Measurements from ENCODE around the gene TBCD. TPM values are rescaled to one million over a fixed set of nuclear protein-coding genes. Genes with fewer than 3 reads are reported as not detected.

Gene TBCD
- total and polyA plus RNA-seq, 12 donors, result 41.3 to 107 (median 52.4) TPM

DNA sequence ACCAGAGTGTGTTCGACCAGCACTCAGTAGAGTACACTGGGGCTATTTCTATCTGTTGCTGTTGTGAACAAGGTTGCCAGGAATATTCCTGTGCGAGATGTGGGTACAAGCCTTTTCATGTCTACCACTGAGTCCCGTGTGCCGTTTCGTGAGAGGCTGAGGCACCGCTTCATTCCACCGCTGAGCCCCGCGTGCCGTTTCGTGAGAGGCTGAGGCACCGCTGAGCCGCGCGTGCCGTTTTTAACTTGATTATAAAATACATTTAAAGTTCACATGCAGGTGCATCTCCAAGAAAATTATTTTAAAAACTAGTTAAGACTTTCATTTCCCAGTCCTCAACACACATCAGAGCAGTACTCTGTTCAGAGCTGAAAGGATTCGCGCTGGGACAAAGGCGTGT, 166.6 kb downstream of the TBCD start:
- peaks cover 0 to 21% (median 6%) of the 10 kb centered on the region in 9 donors for H3K4me1 ChIP-seq
- ATAC-seq (no peak), DNase-seq (no peak)
- no peak for TF ChIP-seq CTCF (IDR thresholded peaks at IDR 0.05)
- WGBS, 2 donors, result 97% methylated on average over 19 of the region's 19 CpGs
- H3K36me3 ChIP-seq, result peaks cover 0 to 73% (median 7%) of the 10 kb centered on the region in 9 donors
- intact Hi-C loops (cut with DNase I), result loop anchor here in 4 of 10 donors (5.0 to 10.0 kb wide), 3 partner anchors 54 to 136 kb away; no protein-coding TSS in a partner anchor
- H3K4me3 ChIP-seq, result no peak overlapping the region
- no peak overlapping the region for H3K27ac ChIP-seq
- H3K9me3 ChIP-seq, result no peaks in the 10 kb centered on the region
- no peaks in the 10 kb centered on the region for H3K27me3 ChIP-seq

DNA sequence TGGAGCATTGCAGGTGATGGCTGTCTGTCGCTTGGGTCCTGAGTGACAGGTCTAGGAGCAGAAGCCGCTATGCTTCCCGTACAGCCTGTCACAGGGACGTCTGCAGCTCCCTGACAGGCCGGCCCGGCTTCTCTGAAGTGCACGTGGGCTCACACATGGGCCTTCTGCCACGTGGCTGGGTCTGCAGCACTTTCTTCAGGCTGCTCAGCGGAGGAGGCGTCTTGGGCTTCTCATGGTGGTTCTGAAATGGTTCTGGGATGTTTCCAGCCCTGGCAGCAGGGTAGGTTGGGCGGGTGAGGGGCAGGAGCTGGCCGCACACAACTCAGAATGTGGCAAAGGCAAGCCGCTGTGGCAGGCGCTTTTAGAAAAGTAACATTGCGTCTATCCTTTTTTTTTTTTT, 168.3 kb downstream of the TBCD start:
- Histone ChIP-seq H3K4me3 (no peak overlapping the region), H3K27ac (no peak overlapping the region), H3K27me3 (no peaks in the 10 kb centered on the region), H3K36me3 (peaks cover 0 to 79% (median 14%) of the 10 kb centered on the region in 9 donors), H3K9me3 (no peaks in the 10 kb centered on the region), H3K4me1 (peaks cover 0 to 8% (median 0%) of the 10 kb centered on the region in 9 donors)
- TF ChIP-seq CTCF (IDR thresholded peaks at IDR 0.05), result no peak
- ATAC-seq (no peak), DNase-seq (no peak)
- 92 to 93% methylated on average over 15 of the region's 15 CpGs for WGBS, 2 donors
- intact Hi-C loops (cut with DNase I), result no loop called here

DNA sequence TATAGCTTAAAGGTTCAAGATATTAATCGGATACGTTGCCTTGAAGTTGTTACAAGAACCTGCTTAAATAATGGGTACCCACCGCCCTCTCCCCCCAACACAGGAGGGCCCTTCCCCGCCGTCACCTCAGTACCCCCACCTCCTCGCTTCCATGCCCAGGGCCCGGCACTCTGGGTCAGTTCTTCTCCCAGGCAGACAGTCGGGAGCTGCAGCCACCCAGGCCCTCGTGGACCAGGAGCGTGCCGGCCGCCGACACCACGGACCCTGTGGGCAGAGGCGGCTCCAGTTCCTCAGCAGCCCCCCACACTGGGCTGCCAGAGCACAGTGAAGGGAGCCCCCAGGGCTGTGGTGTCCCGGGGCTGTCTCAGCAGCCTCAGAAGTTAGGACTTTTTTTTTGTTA, 168.8 kb downstream of the TBCD start:
- Histone ChIP-seq H3K9me3 (no peaks in the 10 kb centered on the region), H3K36me3 (peaks cover 0 to 79% (median 20%) of the 10 kb centered on the region in 9 donors), H3K27ac (no peak overlapping the region), H3K4me3 (no peak overlapping the region), H3K27me3 (no peaks in the 10 kb centered on the region), H3K4me1 (peaks cover 0 to 8% (median 0%) of the 10 kb centered on the region in 9 donors)
- no peak for TF ChIP-seq CTCF (IDR thresholded peaks at IDR 0.05)
- DNase-seq, result no peak
- intact Hi-C loops (cut with DNase I), result no loop called here
- ATAC-seq, result no peak
- 91 to 98% methylated on average over 15 to 16 of the region's 16 CpGs for WGBS, 2 donors

DNA sequence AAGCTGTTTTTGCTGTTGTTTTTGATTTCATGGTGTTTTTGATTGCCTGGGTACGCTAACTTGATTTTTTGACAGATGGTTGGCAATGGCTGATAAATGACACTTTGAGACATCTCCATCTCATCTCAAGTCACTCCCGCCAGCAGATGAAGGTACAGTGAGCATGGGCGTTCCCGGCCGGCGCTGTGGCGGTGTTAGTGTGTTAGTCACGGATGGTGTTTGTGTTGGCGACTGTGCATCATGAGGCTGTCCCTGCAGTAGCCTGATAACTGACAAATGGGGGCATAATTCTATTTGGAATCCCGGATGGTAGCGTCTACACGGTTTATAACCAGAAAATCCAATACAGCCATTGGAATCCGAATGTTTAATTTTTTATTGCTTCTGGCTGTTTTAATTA, 169.6 kb downstream of the TBCD start:
- no peak for DNase-seq
- Histone ChIP-seq H3K4me3 (no peak overlapping the region), H3K27me3 (no peaks in the 10 kb centered on the region), H3K9me3 (no peaks in the 10 kb centered on the region), H3K27ac (no peak overlapping the region), H3K4me1 (peaks cover 0 to 8% (median 0%) of the 10 kb centered on the region in 9 donors), H3K36me3 (peaks cover 0 to 80% (median 22%) of the 10 kb centered on the region in 9 donors)
- 93 to 95% methylated on average over 13 of the region's 13 CpGs for WGBS, 2 donors
- no peak for ATAC-seq
- TF ChIP-seq CTCF (IDR thresholded peaks at IDR 0.05), result no peak
- intact Hi-C loops (cut with DNase I), result no loop called here
